HuH-7 (cell line): Measurements from ENCODE around the gene EHMT2.
A peak's percentile ranks its signal among the peaks of the same experiment; 100 is the strongest.

Experiments
- DNase-seq: peaks from one replicate; pipeline ENCODE4 v3.0.0; 2011; ENCODE audit warnings: low spot score

EHMT2 gene

GRCh38 chr6:31888276-31889258 is 8.9 kb downstream of the EHMT2 start:
- DNase-seq: peak; percentile 54

- DNase-seq: no peak
Observed at GRCh38 chr6:31887173-31888007, 10.1 kb downstream of the EHMT2 start.

- DNase-seq: no peak
Observed at GRCh38 chr6:31886541-31886991, 10.9 kb downstream of the EHMT2 start.

- DNase-seq: no peak
Observed at GRCh38 chr6:31884528-31885035, 12.9 kb downstream of the EHMT2 start.

GRCh38 chr6:31883676-31884075 is 13.8 kb downstream of the EHMT2 start:
- no peak for DNase-seq

GRCh38 chr6:31882344-31882743 is 15.2 kb downstream of the EHMT2 start:
- no peak for DNase-seq

GRCh38 chr6:31881136-31881859 is 16.2 kb downstream of the EHMT2 start:
- DNase-seq: no peak

GRCh38 chr6:31880616-31881015 is 16.9 kb downstream of the EHMT2 start:
- no peak for DNase-seq

- no peak for DNase-seq
Observed at GRCh38 chr6:31879901-31880300, 17.6 kb downstream of the EHMT2 start.

GRCh38 chr6:31879143-31879542 is 18.4 kb downstream of the EHMT2 start:
- DNase-seq: no peak

GRCh38 chr6:31878726-31879125 is 18.8 kb downstream of the EHMT2 start, which contains the start of gene SLC44A4:
Gene SLC44A4 (minus strand): TSS chr6:31878997. CDS start chr6:31878980, 17 bp downstream.
- no peak for DNase-seq

- DNase-seq: no peak
Observed at GRCh38 chr6:31878222-31878621, 19.3 kb downstream of the EHMT2 start.

GRCh38 chr6:31877651-31878161 is 19.8 kb downstream of the EHMT2 start:
- DNase-seq: peak; percentile 59

GRCh38 chr6:31877125-31877650 is 20.3 kb downstream of the EHMT2 start:
- DNase-seq: no peak

GRCh38 chr6:31876357-31876756 is 21.1 kb downstream of the EHMT2 start:
- no peak for DNase-seq

GRCh38 chr6:31875877-31876276 is 21.6 kb downstream of the EHMT2 start:
- DNase-seq: no peak

- DNase-seq: no peak
Observed at GRCh38 chr6:31874836-31875572, 22.5 kb downstream of the EHMT2 start.

GRCh38 chr6:31874084-31874670 is 23.3 kb downstream of the EHMT2 start:
- DNase-seq: no peak

- DNase-seq: no peak
Observed at GRCh38 chr6:31871046-31871659, 26.3 kb downstream of the EHMT2 start.
